Glutamatergic neuron (in vitro differentiated cells): ENCODE data around the gene TMEM38A. TPM values are rescaled to one million over a fixed set of nuclear protein-coding genes. Genes with fewer than 3 reads are reported as not detected.

Source experiments
- DNase-seq: peaks from one replicate; pipeline ENCODE4 v3.0.0; 2022
- H3K27ac Mint-ChIP-seq: one replicate; pipeline ENCODE4 v1.8.0; 2020; ENCODE audit warnings: mild to moderate bottlenecking, mixed read lengths, inconsistent platforms; ENCODE audit not compliant: unreplicated experiment
- H3K27me3 Mint-ChIP-seq: one replicate; pipeline ENCODE4 v1.8.0; 2020; ENCODE audit warnings: mild to moderate bottlenecking, moderate library complexity, mixed read lengths, inconsistent platforms; ENCODE audit not compliant: unreplicated experiment
- H3K36me3 Mint-ChIP-seq: one replicate; pipeline ENCODE4 v1.8.0; 2020; ENCODE audit warnings: mild to moderate bottlenecking, mixed read lengths, inconsistent platforms; ENCODE audit not compliant: unreplicated experiment
- H3K4me1 Mint-ChIP-seq: one replicate; pipeline ENCODE4 v1.8.0; 2020; ENCODE audit warnings: mild to moderate bottlenecking, low read depth, mixed read lengths, inconsistent platforms; ENCODE audit not compliant: unreplicated experiment
- H3K4me3 Mint-ChIP-seq: one replicate; pipeline ENCODE4 v1.8.0; 2020; ENCODE audit warnings: mild to moderate bottlenecking, mixed read lengths, inconsistent platforms; ENCODE audit not compliant: unreplicated experiment
- H3K9me3 Mint-ChIP-seq: one replicate; pipeline ENCODE4 v1.8.0; 2020; ENCODE audit warnings: mild to moderate bottlenecking, moderate library complexity, mixed read lengths, inconsistent platforms; ENCODE audit not compliant: unreplicated experiment
- total RNA-seq: library from RNA; stranded (reverse); fragmentation: NEBNext Ultra II Directional; extraction: Animal tissue kit (Norgen Biotek cat#: 25700); gene quantifications from one replicate; pipeline ENCODE4 v1.2.1, GENCODE V29; 2021; ENCODE audit not compliant: unreplicated experiment
- TF ChIP-seq, protein P1 (sequence below): fragments of 200-600 bp; sonication (generic); IDR thresholded peaks from one replicate; pipeline ENCODE4 v1.5.0; 2021; ENCODE audit not compliant: partially characterized antibody, unreplicated experiment

TMEM38A gene
- total RNA-seq, 1 donor from 2014 or later, result 7.1 TPM

DNA sequence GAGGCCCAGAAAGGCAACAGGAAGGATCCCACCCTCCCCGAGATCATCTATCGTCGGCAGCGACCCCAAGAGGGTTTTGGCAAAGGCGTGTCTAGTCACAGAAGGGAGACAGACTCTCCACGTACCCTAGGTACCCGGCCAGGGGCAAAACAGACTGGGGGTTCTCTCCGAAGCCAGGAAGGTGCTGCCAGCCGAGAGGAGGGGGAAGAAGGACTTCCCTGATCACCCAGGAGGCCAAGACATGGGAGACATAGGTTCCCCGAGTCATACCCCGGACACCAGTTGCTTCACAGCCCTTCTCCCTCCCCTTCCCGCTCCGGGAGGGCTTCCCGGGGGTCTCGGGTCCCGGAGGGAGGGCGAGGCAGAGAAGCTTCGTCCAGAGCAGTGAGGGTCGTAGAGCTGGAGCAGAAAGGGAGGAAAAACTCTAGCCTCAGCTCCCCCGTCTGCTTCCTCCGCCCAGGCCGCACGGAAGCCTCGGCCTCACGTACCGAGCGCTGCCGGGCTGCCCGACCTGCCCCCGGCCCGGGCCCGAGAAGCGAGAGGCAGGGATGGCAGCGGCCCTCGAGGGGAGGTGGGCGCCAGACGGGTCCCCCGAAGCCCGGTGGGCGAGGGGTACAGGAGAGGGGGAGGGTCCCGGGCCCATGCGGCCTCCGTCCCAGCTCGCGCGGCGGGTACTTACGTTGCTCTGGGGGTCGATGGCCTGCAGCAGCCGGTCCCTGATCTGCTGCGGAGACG, 33.6 kb upstream of the TMEM38A start:
- Mint-ChIP-seq H3K4me1 (peaks cover 19% of the 10 kb centered on the region), H3K27me3 (peaks cover 3% of the 10 kb centered on the region), H3K9me3 (peaks cover 5% of the 10 kb centered on the region), H3K36me3 (no peaks in the 10 kb centered on the region), H3K27ac (peak overlapping the region; percentile 48), H3K4me3 (peak overlapping the region; percentile 91)
- TF ChIP-seq, protein P1, sequence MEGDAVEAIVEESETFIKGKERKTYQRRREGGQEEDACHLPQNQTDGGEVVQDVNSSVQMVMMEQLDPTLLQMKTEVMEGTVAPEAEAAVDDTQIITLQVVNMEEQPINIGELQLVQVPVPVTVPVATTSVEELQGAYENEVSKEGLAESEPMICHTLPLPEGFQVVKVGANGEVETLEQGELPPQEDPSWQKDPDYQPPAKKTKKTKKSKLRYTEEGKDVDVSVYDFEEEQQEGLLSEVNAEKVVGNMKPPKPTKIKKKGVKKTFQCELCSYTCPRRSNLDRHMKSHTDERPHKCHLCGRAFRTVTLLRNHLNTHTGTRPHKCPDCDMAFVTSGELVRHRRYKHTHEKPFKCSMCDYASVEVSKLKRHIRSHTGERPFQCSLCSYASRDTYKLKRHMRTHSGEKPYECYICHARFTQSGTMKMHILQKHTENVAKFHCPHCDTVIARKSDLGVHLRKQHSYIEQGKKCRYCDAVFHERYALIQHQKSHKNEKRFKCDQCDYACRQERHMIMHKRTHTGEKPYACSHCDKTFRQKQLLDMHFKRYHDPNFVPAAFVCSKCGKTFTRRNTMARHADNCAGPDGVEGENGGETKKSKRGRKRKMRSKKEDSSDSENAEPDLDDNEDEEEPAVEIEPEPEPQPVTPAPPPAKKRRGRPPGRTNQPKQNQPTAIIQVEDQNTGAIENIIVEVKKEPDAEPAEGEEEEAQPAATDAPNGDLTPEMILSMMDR, result no peak
- DNase-seq, result peak; percentile 20

DNA sequence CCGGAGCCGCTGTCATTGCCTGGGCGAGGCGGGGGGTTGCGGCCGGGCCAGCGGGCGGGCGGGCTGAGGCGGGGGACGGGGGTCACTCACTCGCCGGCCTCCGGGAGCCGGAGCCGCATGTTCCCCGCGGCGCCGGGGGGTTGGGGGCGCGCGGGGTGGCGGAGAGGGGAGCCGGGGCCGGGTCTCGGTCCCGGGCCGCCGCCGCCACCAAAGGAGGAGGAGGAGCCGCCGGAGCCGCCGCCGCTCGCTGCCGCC, 33.1 kb upstream of the TMEM38A start:
- no peak for DNase-seq
- H3K36me3 Mint-ChIP-seq, result no peaks in the 10 kb centered on the region

DNA sequence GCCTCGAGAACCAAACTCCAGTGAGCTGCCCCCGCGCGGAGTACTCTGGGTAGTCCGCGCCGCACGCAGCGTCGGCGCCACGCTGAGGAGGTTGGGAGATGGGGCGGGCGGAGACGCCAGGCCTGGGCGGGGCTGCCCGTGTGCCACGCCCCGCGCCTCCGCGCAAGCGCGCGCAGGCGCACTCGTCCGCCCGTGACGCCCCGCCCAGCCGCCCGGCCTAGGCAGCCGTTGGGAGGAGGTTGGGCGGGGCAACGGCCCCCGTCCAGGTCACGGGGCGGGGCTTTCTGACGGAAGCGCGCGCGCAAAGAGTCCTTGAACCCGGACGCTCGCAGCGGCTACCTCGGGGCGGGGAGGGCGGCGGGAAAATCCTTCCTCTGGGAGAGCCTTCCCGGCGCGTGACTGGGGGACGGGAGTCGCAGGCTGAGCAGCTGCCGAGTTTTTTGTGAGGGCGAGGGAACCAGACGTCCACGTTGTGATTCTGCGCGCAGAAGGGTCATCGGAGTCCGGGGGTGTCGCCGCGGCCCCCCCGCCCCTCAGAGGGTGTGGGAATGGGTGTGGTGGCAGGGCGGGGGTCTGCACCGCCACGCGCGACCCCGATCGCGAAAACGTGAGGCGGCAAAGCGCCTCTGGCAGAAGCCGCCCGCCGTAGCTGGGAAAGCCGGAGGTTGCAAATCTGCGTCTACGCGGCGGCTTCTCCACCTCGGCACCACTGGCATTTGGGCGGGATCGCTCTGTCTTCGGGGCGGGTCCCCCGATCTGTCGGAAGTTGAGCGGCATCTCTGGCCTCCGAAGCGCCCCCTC, 32.6 kb upstream of the TMEM38A start, which contains the start of gene MED26:
TSS of gene MED26 (minus strand) at position 22 of the 801 bp plus-strand sequence. CDS start 261 bp downstream, outside the sequence.
- peak; percentile 96 for DNase-seq
- Mint-ChIP-seq H3K4me3 (peak within 1 kb of the TSS; percentile 92), H3K27me3 (peaks cover 3% of the 10 kb centered on the region), H3K27ac (peak within 1 kb of the TSS; percentile 89), H3K4me1 (peaks cover 19% of the 10 kb centered on the region), H3K9me3 (peaks cover 5% of the 10 kb centered on the region), H3K36me3 (no peaks in the 10 kb centered on the region)
- TF ChIP-seq, protein P1, result no peak

More for the DNA sequence above, 33.1 kb upstream of the TMEM38A start:
- H3K27ac Mint-ChIP-seq, result no peak overlapping the region
- H3K4me3 Mint-ChIP-seq, result no peak overlapping the region
- TF ChIP-seq, protein P1, result no peak
- H3K9me3 Mint-ChIP-seq, result peaks cover 5% of the 10 kb centered on the region
- H3K4me1 Mint-ChIP-seq, result peaks cover 19% of the 10 kb centered on the region
- peaks cover 3% of the 10 kb centered on the region for H3K27me3 Mint-ChIP-seq

DNA sequence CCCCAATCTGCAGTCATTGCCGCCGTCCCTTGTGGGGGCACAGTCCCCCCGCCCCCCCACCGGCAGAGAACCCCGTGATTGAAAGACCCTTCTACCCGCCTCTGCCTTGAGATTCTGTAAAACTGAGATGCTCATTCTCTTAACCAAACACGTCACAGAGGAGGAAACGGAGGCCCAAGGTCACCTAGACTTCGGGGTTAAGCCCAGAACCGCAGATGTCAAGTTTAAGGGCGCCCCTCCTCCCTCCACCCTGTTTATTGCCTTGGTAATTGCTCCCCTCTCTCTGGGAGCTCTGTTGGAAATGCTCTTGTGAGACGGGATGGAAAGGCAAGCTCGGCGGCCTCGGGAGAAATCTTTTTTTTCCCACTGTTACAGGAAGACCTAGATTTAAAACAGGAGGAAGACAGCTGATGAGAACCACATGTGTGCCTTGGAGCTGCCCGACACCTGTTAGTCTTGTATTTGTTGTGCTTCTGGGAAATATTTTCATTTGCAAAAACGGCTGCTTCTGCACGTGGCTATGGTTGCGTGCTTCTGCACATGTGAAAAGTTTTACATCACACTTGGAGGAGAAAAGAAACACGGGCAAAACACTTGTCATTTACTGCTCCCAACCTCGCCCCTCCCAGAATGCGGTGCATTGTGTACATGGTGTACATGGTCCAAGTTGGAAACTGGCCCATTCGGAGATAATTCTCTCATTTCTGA, 31.8 kb upstream of the TMEM38A start:
- Mint-ChIP-seq H3K4me3 (peak overlapping the region; percentile 92), H3K36me3 (no peaks in the 10 kb centered on the region), H3K4me1 (peaks cover 19% of the 10 kb centered on the region), H3K9me3 (peaks cover 5% of the 10 kb centered on the region), H3K27ac (peak overlapping the region; percentile 89), H3K27me3 (peaks cover 3% of the 10 kb centered on the region)
- TF ChIP-seq, protein P1, result no peak
- DNase-seq, result no peak
